SK-N-SH (cell line): ENCODE data around the gene FLVCR1. TPM values are rescaled to one million over a fixed set of nuclear protein-coding genes. Genes with fewer than 3 reads are reported as not detected.
"Not testable (repeated sequence)": the region's sequence is repeated elsewhere in the genome, so short reads cannot be mapped to it uniquely, and the experiment has no call there.

Experiments used
- CTCF ChIA-PET: fragments of 300-600, 350-600 bp; formaldehyde crosslinking; extraction: SDS; loops from one replicate; lab custom pipeline; 2021; lab: Yijun Ruan, JAX
- POLR2A ChIA-PET: fragments of 350-600 bp; sonication (Branson Sonifier 250); formaldehyde crosslinking; extraction: SDS; loops from one replicate; lab custom pipeline; 2020; ENCODE audit warnings: antibody characterized with exemption, inconsistent platforms; lab: Yijun Ruan, JAX
- DNase-seq: peaks from one replicate; pipeline ENCODE4 v3.0.0; 2012
- H2AFZ ChIP-seq: fragments of 200-600 bp; sonication (generic); 2 replicates; pipeline ENCODE4 v1.8.1; 2016; ENCODE audit warnings: antibody characterized with exemption, mild to moderate bottlenecking, low read depth
- H3F3A ChIP-seq: fragments of 200-600 bp; sonication (generic); replicated peaks from 2 replicates; pipeline ENCODE3; 2016; ENCODE audit warnings: antibody characterized with exemption, mild to moderate bottlenecking; ENCODE audit not compliant: insufficient read depth
- H3K27ac ChIP-seq, 2 experiments: fragments of 200-500 bp in 1 of 2; fragments of 200-600 bp in 1 of 2; sonication (Bioruptor generic) in 1 of 2; sonication (generic), shearing (Covaris generic) in 1 of 2; 2 replicates each; pipeline versions ENCODE4 v1.5.1 to v1.6.1; 2014 to 2016; ENCODE audit warnings: low read depth in 2 of 2, inconsistent platforms in 1 of 2, low read length in 1 of 2, mild to moderate bottlenecking in 1 of 2, mixed read lengths in 1 of 2
- H3K27me3 ChIP-seq: fragments of 200-600 bp; sonication (generic), shearing (Covaris generic); 2 replicates; pipeline ENCODE4 v1.6.1; 2016; ENCODE audit warnings: mixed run types; ENCODE audit not compliant: insufficient read depth
- H3K36me3 ChIP-seq, 2 experiments: fragments of 200-500 bp in 1 of 2; fragments of 200-600 bp in 1 of 2; sonication (Bioruptor generic) in 1 of 2; sonication (generic) in 1 of 2; replicated peaks in 1 of 2; 2 replicates each; pipeline versions ENCODE3 to v1.5.1; 2014 to 2016; ENCODE audit warnings: low read length in 1 of 2, mild to moderate bottlenecking in 1 of 2; ENCODE audit not compliant: insufficient read depth in 2 of 2, control insufficient read depth in 1 of 2
- H3K4me1 ChIP-seq, 2 experiments: fragments of 200-500 bp in 1 of 2; fragments of 200-600 bp in 1 of 2; sonication (Bioruptor generic) in 1 of 2; sonication (generic), shearing (Covaris generic) in 1 of 2; 2 replicates each; pipeline versions ENCODE4 v1.5.1 to v1.6.1; 2014 to 2016; ENCODE audit warnings: low read depth in 1 of 2, low read length in 1 of 2, mixed run types in 1 of 2; ENCODE audit not compliant: insufficient read depth in 2 of 2, control insufficient read depth in 1 of 2
- H3K4me2 ChIP-seq: fragments of 200-600 bp; sonication (generic), shearing (Covaris generic); 2 replicates; pipeline ENCODE4 v1.6.1; 2017; ENCODE audit warnings: mixed run types
- H3K4me3 ChIP-seq, 2 experiments: fragments of 200-500 bp in 1 of 2; fragments of 200-600 bp in 1 of 2; sonication (Bioruptor generic) in 1 of 2; sonication (generic), shearing (Covaris generic) in 1 of 2; 2 replicates each; pipeline versions ENCODE4 v1.5.1 to v1.8.1; 2014 to 2016; ENCODE audit warnings: low read depth in 2 of 2, inconsistent platforms in 1 of 2, low read length in 1 of 2, mild to moderate bottlenecking in 1 of 2, mixed read lengths in 1 of 2, moderate library complexity in 1 of 2
- H3K79me2 ChIP-seq: fragments of 200-600 bp; sonication (generic); 2 replicates; pipeline ENCODE4 v1.8.1; 2017; ENCODE audit warnings: mild to moderate bottlenecking; ENCODE audit not compliant: insufficient read depth
- H3K9ac ChIP-seq: fragments of 200-600 bp; sonication (generic); 2 replicates; pipeline ENCODE4 v1.6.1; 2017; ENCODE audit warnings: mixed run types
- H3K9me2 ChIP-seq: fragments of 200-600 bp; sonication (generic); 2 replicates; pipeline ENCODE4 v1.6.1; 2017; ENCODE audit warnings: mixed run types
- H3K9me3 ChIP-seq: fragments of 200-600 bp; sonication (generic); 2 replicates; pipeline ENCODE4 v1.6.1; 2017; ENCODE audit warnings: mixed run types, mild to moderate bottlenecking, moderate library complexity
- H4K20me1 ChIP-seq: fragments of 200-600 bp; sonication (generic); 2 replicates; pipeline ENCODE4 v1.6.1; 2017; ENCODE audit warnings: mild to moderate bottlenecking, mixed run types; ENCODE audit not compliant: insufficient read depth
- FOXM1 ChIP-seq: IDR thresholded peaks from 2 replicates; pipeline ENCODE4 v1.4.0; 2012; ENCODE audit warnings: low read depth, mild to moderate bottlenecking
- IRF3 ChIP-seq: fragments of 150-350 bp; IDR thresholded peaks from 2 replicates; pipeline ENCODE4 v1.6.1; 2016; ENCODE audit warnings: mild to moderate bottlenecking, low read depth, low read length
- MEF2A ChIP-seq: IDR thresholded peaks from 2 replicates; pipeline ENCODE4 v1.4.0; 2012; ENCODE audit warnings: low read depth, borderline replicate concordance
- MXI1 ChIP-seq: IDR thresholded peaks from 2 replicates; pipeline ENCODE4 v1.6.1; 2012; ENCODE audit warnings: mild to moderate bottlenecking, low read depth, low read length, improper control_type of control experiment
- RAD21 ChIP-seq: IDR thresholded peaks from 2 replicates; pipeline ENCODE4 v1.6.1; 2012; ENCODE audit warnings: mild to moderate bottlenecking, low read length
- REST ChIP-seq: IDR thresholded peaks from 2 replicates; pipeline ENCODE4 v1.6.1; 2012; ENCODE audit warnings: mild to moderate bottlenecking, low read depth, low read length, moderate library complexity
- RFX5 ChIP-seq: IDR thresholded peaks from 2 replicates; pipeline ENCODE4 v1.6.1; 2012; ENCODE audit warnings: mild to moderate bottlenecking, improper control_type of control experiment, low read length
- SMC3 ChIP-seq: IDR thresholded peaks from 2 replicates; pipeline ENCODE4 v1.6.1; 2012; ENCODE audit warnings: low read depth, low read length, improper control_type of control experiment
- USF2 ChIP-seq: fragments of 150-350 bp; IDR thresholded peaks from 2 replicates; pipeline ENCODE4 v1.6.1; 2017; ENCODE audit warnings: antibody characterized with exemption, low read length, low read depth, borderline replicate concordance
- WGBS: methylation state at CpG from one replicate; pipeline ENCODE4 v1.1.6; 2017; ENCODE audit warnings: low lambda C conversion rate; 5-methylcytosine and 5-hydroxymethylcytosine counted together
- polyA plus RNA-seq, 3 experiments: library from polyadenylated mRNA; depleted of rRNA; stranded (reverse); fragments of >200 nt; gene quantifications; 2 replicates each; pipeline ENCODE4 v1.2.3, GENCODE V29; 2012

Gene FLVCR1
- polyA plus RNA-seq, 1 of the 3 experiments (the other 2 are of a cell fraction): 1.7 TPM

- Histone ChIP-seq H3K27me3 (no peaks in the 10 kb centered on the region), H3K36me3 (peaks cover 9 to 22% of the 10 kb centered on the region in 2 experiments), H3K9me2 (no peaks in the 10 kb centered on the region), H3K9ac (no peak overlapping the region), H3K79me2 (no peaks in the 10 kb centered on the region), H4K20me1 (no peaks in the 10 kb centered on the region), H2AFZ (no peak overlapping the region), H3K4me1 (no peaks in the 10 kb centered on the region), H3K27ac (no peak overlapping the region), H3K4me2 (no peak overlapping the region), H3F3A (no peaks in the 10 kb centered on the region), H3K9me3 (peaks cover 23% of the 10 kb centered on the region; the same call in 1 of the 2 replicates), H3K4me3 (no peak overlapping the region)
- CTCF ChIA-PET: no interaction called here
- 88% methylated on average over 1 of the region's 1 CpG for WGBS
- POLR2A ChIA-PET: no interaction called here
- no peak for TF ChIP-seq RAD21
- no peak for TF ChIP-seq RFX5
- TF ChIP-seq REST: no peak
- TF ChIP-seq FOXM1: no peak
- no peak for TF ChIP-seq SMC3
- no peak for TF ChIP-seq MXI1
- TF ChIP-seq IRF3: no peak
- TF ChIP-seq USF2: no peak
- no peak for TF ChIP-seq MEF2A
- no peak for DNase-seq
Observed at GRCh38 chr1:212903664-212904063, 45.6 kb downstream of the FLVCR1 start.

GRCh38 chr1:212908071-212908470 lies 50.0 kb downstream of the FLVCR1 start:
- H2AFZ ChIP-seq, H3K4me1 ChIP-seq, H3K4me3 ChIP-seq, DNase-seq, H3K79me2 ChIP-seq, H3K36me3 ChIP-seq, H3K4me2 ChIP-seq, CTCF ChIA-PET, H3K27me3 ChIP-seq, H3K9me2 ChIP-seq, H3F3A ChIP-seq, H3K9ac ChIP-seq, POLR2A ChIA-PET, H4K20me1 ChIP-seq, H3K27ac ChIP-seq: not testable (repeated sequence)
- WGBS: 90% methylated on average over 12 of the region's 12 CpGs
- 0 out of 2 replicates have a peak, but pooled peaks cover 14% of the 10 kb centered on the region for H3K9me3 ChIP-seq
